Testis (tissue), 2 donors: ENCODE results near the gene NEK11.

Source experiments
- POLR2A ChIP-seq: fragments of 450-650 bp; IDR thresholded peaks from one replicate; pipeline ENCODE4 v1.6.1; 2017; ENCODE audit warnings: antibody characterized with exemption, mild to moderate bottlenecking, moderate library complexity
- TF ChIP-seq, protein P1 (sequence below), 3 experiments: fragments of 450-650 bp in 2 of 3; fragments of 200-600 bp in 1 of 3; sonication (generic) in 1 of 3; IDR thresholded peaks; one replicate each; pipeline ENCODE4 v1.5.1; 2016 to 2019; ENCODE audit warnings: antibody characterized with exemption in 3 of 3, mild to moderate bottlenecking in 2 of 3, moderate library complexity in 1 of 3

- TF ChIP-seq, protein P1, sequence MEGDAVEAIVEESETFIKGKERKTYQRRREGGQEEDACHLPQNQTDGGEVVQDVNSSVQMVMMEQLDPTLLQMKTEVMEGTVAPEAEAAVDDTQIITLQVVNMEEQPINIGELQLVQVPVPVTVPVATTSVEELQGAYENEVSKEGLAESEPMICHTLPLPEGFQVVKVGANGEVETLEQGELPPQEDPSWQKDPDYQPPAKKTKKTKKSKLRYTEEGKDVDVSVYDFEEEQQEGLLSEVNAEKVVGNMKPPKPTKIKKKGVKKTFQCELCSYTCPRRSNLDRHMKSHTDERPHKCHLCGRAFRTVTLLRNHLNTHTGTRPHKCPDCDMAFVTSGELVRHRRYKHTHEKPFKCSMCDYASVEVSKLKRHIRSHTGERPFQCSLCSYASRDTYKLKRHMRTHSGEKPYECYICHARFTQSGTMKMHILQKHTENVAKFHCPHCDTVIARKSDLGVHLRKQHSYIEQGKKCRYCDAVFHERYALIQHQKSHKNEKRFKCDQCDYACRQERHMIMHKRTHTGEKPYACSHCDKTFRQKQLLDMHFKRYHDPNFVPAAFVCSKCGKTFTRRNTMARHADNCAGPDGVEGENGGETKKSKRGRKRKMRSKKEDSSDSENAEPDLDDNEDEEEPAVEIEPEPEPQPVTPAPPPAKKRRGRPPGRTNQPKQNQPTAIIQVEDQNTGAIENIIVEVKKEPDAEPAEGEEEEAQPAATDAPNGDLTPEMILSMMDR (IDR thresholded peaks at IDR 0.05), result no peak
- TF ChIP-seq POLR2A, result no peak
These were observed 201.8 kb downstream of the NEK11 start for GRCh38 chr3:131228522-131228921.
